Tibial nerve (tissue), 4 donors: Measurements from ENCODE around the gene SLC66A3. TPM values are rescaled to one million over a fixed set of nuclear protein-coding genes. Genes with fewer than 3 reads are reported as not detected.

Source experiments
- DNase-seq, 2 donors: peaks; one replicate each; pipeline ENCODE4 v3.0.0-alpha.2; 2019; ENCODE audit warnings: low spot score in 2 of 2
- H3K27ac ChIP-seq, 4 donors: fragments of 200-600 bp; sonication (generic) in 3 of 4; one replicate each; pipeline ENCODE4 v1.5.1; 2017 to 2019; ENCODE audit warnings: mild to moderate bottlenecking in 1 of 4
- H3K27me3 ChIP-seq, 2 donors: fragments of 200-600 bp; sonication (generic) in 1 of 2; one replicate each; pipeline versions ENCODE4 v1.5.1 to v1.6.0; 2017 to 2019
- H3K36me3 ChIP-seq, 3 donors: fragments of 200-600 bp; sonication (generic); one replicate each; pipeline ENCODE4 v1.5.1; 2018 to 2019
- H3K4me1 ChIP-seq, 4 donors: fragments of 200-600 bp; sonication (generic) in 3 of 4; one replicate each; pipeline ENCODE4 v1.5.1; 2017 to 2019
- H3K4me3 ChIP-seq, 4 donors: fragments of 200-600 bp; sonication (generic) in 3 of 4; one replicate each; pipeline ENCODE4 v1.5.1; 2017 to 2019; ENCODE audit warnings: mild to moderate bottlenecking in 1 of 4, moderate library complexity in 1 of 4
- H3K9me3 ChIP-seq, 4 donors: fragments of 200-600 bp; sonication (generic) in 3 of 4; one replicate each; pipeline ENCODE4 v1.5.1; 2017 to 2019
- CTCF ChIP-seq, 5 experiments: fragments of 200-600 bp in 3 of 5; fragments of 450-650 bp in 2 of 5; sonication (generic) in 3 of 5; IDR thresholded peaks; one replicate each; pipeline ENCODE4 v1.5.1; 2016 to 2019; ENCODE audit warnings: antibody characterized with exemption in 5 of 5, mild to moderate bottlenecking in 3 of 5, moderate library complexity in 2 of 5
- EP300 ChIP-seq, 2 donors: sonication (generic); formaldehyde crosslinking; IDR thresholded peaks; one replicate each; pipeline ENCODE4 v1.6.1; 2017; ENCODE audit warnings: antibody characterized with exemption in 2 of 2, mild to moderate bottlenecking in 1 of 2
- POLR2A ChIP-seq, 2 donors: fragments of 450-650 bp; IDR thresholded peaks; one replicate each; pipeline ENCODE4 v1.6.1; 2017; ENCODE audit warnings: antibody characterized with exemption in 2 of 2, mild to moderate bottlenecking in 2 of 2, moderate library complexity in 2 of 2
- WGBS, 2 donors: methylation state at CpG; one replicate each; pipeline ENCODE4 v1.1.5; 2018; 5-methylcytosine and 5-hydroxymethylcytosine counted together
- total RNA-seq, 4 donors: library from RNA; depleted of rRNA; stranded (reverse); fragments of >200 nt; gene quantifications; one replicate each; pipeline ENCODE4 v1.1.0, GENCODE V29; 2016

SLC66A3 gene
- total RNA-seq, 4 donors from 2014 or later: 49.8 to 120 (median 112) TPM

DNA sequence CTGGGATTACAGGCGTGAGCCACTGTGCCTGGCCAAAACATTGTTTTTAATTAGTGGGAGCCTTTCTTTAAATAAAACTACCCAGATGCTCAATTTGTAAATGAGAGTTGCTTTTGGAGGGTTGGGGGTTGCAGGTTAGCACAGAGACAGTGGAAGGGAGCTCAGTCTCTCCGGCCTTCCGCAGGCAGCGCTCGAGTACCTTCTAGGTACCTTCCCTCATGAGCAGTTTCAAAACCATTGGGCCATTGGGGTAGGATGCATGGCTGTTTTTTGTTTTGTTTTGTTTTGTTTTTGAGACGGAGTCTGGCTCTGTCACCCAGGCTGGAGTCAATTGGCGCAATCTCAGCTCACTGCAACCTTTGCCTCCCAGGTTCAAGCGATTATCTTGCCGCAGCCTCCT is 19.0 kb downstream of the SLC66A3 start:
- Histone ChIP-seq H3K27ac (no peak overlapping the region), H3K36me3 (peaks cover 0 to 37% (median 0%) of the 10 kb centered on the region in 3 donors), H3K4me1 (peaks cover 0 to 4% (median 0%) of the 10 kb centered on the region in 4 donors), H3K27me3 (no peaks in the 10 kb centered on the region), H3K4me3 (no peak overlapping the region), H3K9me3 (no peaks in the 10 kb centered on the region)
- 92 to 94% methylated on average over 9 of the region's 9 CpGs for WGBS, 2 donors
- no peak for TF ChIP-seq CTCF (IDR thresholded peaks at IDR 0.05)
- no peak for TF ChIP-seq EP300 (IDR thresholded peaks at IDR 0.05)
- TF ChIP-seq POLR2A (IDR thresholded peaks at IDR 0.05): no peak
- no peak for DNase-seq

GRCh38 chr2:11175293-11175795 is 20.1 kb downstream of the SLC66A3 start:
- Histone ChIP-seq H3K4me3 (no peak overlapping the region), H3K27me3 (no peaks in the 10 kb centered on the region), H3K36me3 (peaks cover 0 to 41% (median 3%) of the 10 kb centered on the region in 3 donors), H3K27ac (no peak overlapping the region), H3K4me1 (peaks cover 0 to 4% (median 0%) of the 10 kb centered on the region in 4 donors), H3K9me3 (no peaks in the 10 kb centered on the region)
- 65 to 69% methylated on average over 6 of the region's 6 CpGs for WGBS, 2 donors
- TF ChIP-seq EP300 (IDR thresholded peaks at IDR 0.05) (no peak), CTCF (IDR thresholded peaks at IDR 0.05) (no peak), POLR2A (IDR thresholded peaks at IDR 0.05) (no peak)
- DNase-seq: no peak

- Histone ChIP-seq H3K4me3 (no peak overlapping the region), H3K27ac (no peak overlapping the region), H3K4me1 (peaks cover 0 to 4% (median 0%) of the 10 kb centered on the region in 4 donors), H3K27me3 (no peaks in the 10 kb centered on the region), H3K9me3 (no peaks in the 10 kb centered on the region), H3K36me3 (peaks cover 6 to 56% (median 6%) of the 10 kb centered on the region in 3 donors)
- TF ChIP-seq CTCF (IDR thresholded peaks at IDR 0.05) (no peak), POLR2A (IDR thresholded peaks at IDR 0.05) (no peak), EP300 (IDR thresholded peaks at IDR 0.05) (no peak)
- no peak for DNase-seq
- 51 to 55% methylated on average over 5 of the region's 5 CpGs for WGBS, 2 donors
Observed at GRCh38 chr2:11177871-11178690, 22.8 kb downstream of the SLC66A3 start.

DNA sequence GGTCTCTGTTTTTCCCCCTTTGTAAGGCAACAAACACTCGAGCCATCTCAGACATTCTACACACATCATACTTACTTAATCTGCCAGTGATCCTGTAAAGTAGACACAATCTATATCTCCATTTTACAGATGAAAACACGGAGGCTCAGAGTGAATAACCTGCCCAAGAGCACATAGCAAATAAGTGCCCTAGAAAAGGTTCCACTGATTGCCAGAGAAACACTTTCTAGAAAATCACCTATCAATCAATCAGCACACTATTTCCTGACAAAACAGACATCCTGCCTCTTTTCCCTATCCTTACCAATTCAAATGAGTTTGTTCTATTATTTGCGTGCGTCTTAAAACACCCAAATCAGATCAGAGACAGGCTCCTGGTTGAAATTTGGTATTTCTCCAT is 23.9 kb downstream of the SLC66A3 start:
- TF ChIP-seq POLR2A (IDR thresholded peaks at IDR 0.05) (no peak), CTCF (IDR thresholded peaks at IDR 0.05) (no peak), EP300 (IDR thresholded peaks at IDR 0.05) (no peak)
- Histone ChIP-seq H3K4me3 (no peak overlapping the region), H3K27ac (no peak overlapping the region), H3K4me1 (peaks cover 0 to 4% (median 0%) of the 10 kb centered on the region in 4 donors), H3K27me3 (no peaks in the 10 kb centered on the region), H3K9me3 (no peaks in the 10 kb centered on the region), H3K36me3 (peaks cover 6 to 56% (median 8%) of the 10 kb centered on the region in 3 donors)
- WGBS, 2 donors: 70 to 73% methylated on average over 4 of the region's 4 CpGs
- no peak for DNase-seq

- H3K4me1 ChIP-seq: peaks cover 0 to 4% (median 0%) of the 10 kb centered on the region in 4 donors
- H3K4me3 ChIP-seq: no peak overlapping the region
- no peak overlapping the region for H3K27ac ChIP-seq
- TF ChIP-seq POLR2A (IDR thresholded peaks at IDR 0.05) (no peak), EP300 (IDR thresholded peaks at IDR 0.05) (no peak), CTCF (IDR thresholded peaks at IDR 0.05) (no peak)
- H3K36me3 ChIP-seq: peaks cover 6 to 58% (median 8%) of the 10 kb centered on the region in 3 donors
- no peaks in the 10 kb centered on the region for H3K27me3 ChIP-seq
- no peaks in the 10 kb centered on the region for H3K9me3 ChIP-seq
- WGBS, 2 donors: 79 to 80% methylated on average over 4 of the region's 4 CpGs
- no peak for DNase-seq
Observed at GRCh38 chr2:11179899-11180298, 24.6 kb downstream of the SLC66A3 start.
